Spleen (tissue), 11 donors: ENCODE data around the gene CFAP77. TPM values are rescaled to one million over a fixed set of nuclear protein-coding genes. Genes with fewer than 3 reads are reported as not detected.
"Not testable (repeated sequence)": the region's sequence is repeated elsewhere in the genome, so short reads cannot be mapped to it uniquely, and the experiment has no call there.

Experiments used
- DNase-seq: peaks from one replicate; pipeline ENCODE4 v3.0.0-alpha.2; 2020
- H3K27ac ChIP-seq, 8 donors: fragments of 200-600 bp; sonication (generic) in 7 of 8; 1 replicate in 4 of 8; 2 replicates in 4 of 8; pipeline versions ENCODE4 v1.5.0 to v1.8.0; 2016 to 2021; ENCODE audit warnings: inconsistent platforms in 4 of 8, mild to moderate bottlenecking in 4 of 8, moderate library complexity in 1 of 8
- H3K27me3 ChIP-seq, 7 donors: fragments of 200-600 bp; sonication (generic) in 6 of 7; replicated peaks in 1 of 7; 1 replicate in 4 of 7; 2 replicates in 3 of 7; pipeline versions ENCODE4 v1.5.0 to v1.8.0; 2016 to 2021; ENCODE audit warnings: inconsistent platforms in 3 of 7, mild to moderate bottlenecking in 1 of 7
- H3K36me3 ChIP-seq, 6 donors: fragments of 200-600 bp; sonication (generic) in 5 of 6; 1 replicate in 4 of 6; 2 replicates in 2 of 6; pipeline versions ENCODE4 v1.5.0 to v1.8.0; 2016 to 2021; ENCODE audit warnings: inconsistent platforms in 2 of 6
- H3K4me1 ChIP-seq, 6 donors: fragments of 200-600 bp; sonication (generic) in 5 of 6; 1 replicate in 3 of 6; 2 replicates in 3 of 6; pipeline versions ENCODE4 v1.5.0 to v1.8.0; 2016 to 2021; ENCODE audit warnings: inconsistent platforms in 3 of 6
- H3K4me3 ChIP-seq, 8 donors: fragments of 200-600 bp; sonication (generic) in 7 of 8; 1 replicate in 4 of 8; 2 replicates in 4 of 8; pipeline versions ENCODE4 v1.5.0 to v1.8.0; 2016 to 2021; ENCODE audit warnings: inconsistent platforms in 4 of 8, mild to moderate bottlenecking in 4 of 8, moderate library complexity in 2 of 8
- H3K9me3 ChIP-seq, 8 donors: fragments of 200-600 bp; sonication (generic) in 7 of 8; 1 replicate in 4 of 8; 2 replicates in 4 of 8; pipeline versions ENCODE4 v1.5.0 to v1.8.0; 2016 to 2021; ENCODE audit warnings: inconsistent platforms in 4 of 8
- CTCF ChIP-seq, 11 experiments: fragments of 200-600 bp in 7 of 11; fragments of 450-650 bp in 4 of 11; sonication (generic) in 4 of 11; IDR thresholded peaks in 8 of 11; conservative IDR thresholded peaks in 3 of 11; 1 replicate in 7 of 11; 2 replicates in 4 of 11; pipeline versions ENCODE4 v1.4.0 to v1.8.0; 2016 to 2021; ENCODE audit warnings: antibody characterized with exemption in 11 of 11, inconsistent platforms in 4 of 11, mild to moderate bottlenecking in 1 of 11
- POLR2A ChIP-seq, 3 donors: fragments of 450-650 bp; IDR thresholded peaks; one replicate each; pipeline ENCODE4 v1.5.1; 2017; ENCODE audit warnings: antibody characterized with exemption in 3 of 3, mild to moderate bottlenecking in 1 of 3
- POLR2AphosphoS5 ChIP-seq, 3 donors: sonication (generic); formaldehyde crosslinking; IDR thresholded peaks; one replicate each; pipeline ENCODE4 v1.5.1; 2017; ENCODE audit warnings: antibody characterized with exemption in 3 of 3
- WGBS, 5 donors: extraction: QIAGEN DNeasy Blood & Tissue Kit in 3 of 5; methylation state at CpG; one replicate each; pipeline versions ENCODE4 v1.1.5 to v1.1.7; 2013 to 2018; 5-methylcytosine and 5-hydroxymethylcytosine counted together
- intact Hi-C: fragments of 100-400 bp; cut with DNase I; formaldehyde crosslinking; loops from one replicate; pipeline ENCODE4 v1.15.0; 2023; ENCODE audit warnings: low total_unique reads
- polyA plus RNA-seq, 3 donors: library from polyadenylated mRNA; stranded (reverse); fragments of 200-250 nt; gene quantifications; one replicate each; pipeline ENCODE4 v1.2.1, GENCODE V29; 2013
- total RNA-seq, 7 donors: library from RNA; depleted of rRNA in 3 of 7; stranded (reverse); fragments of >200 nt in 3 of 7; fragmentation: NEBNext Ultra II Directional in 4 of 7; extraction: Animal tissue kit (Norgen Biotek cat#: 25700) in 4 of 7; gene quantifications; one replicate each; pipeline versions ENCODE4 v1.1.0 to v1.2.1, GENCODE V29; 2016 to 2021
- donor health status: healthy with polysubstance abuse.
- donor health status: DM: no; HTN: no; CAD: no; lungs with moderate emphysema.
- donor health status: DM: no; HTN: no; CAD: no.
- donor health status: Bipolar disorder and iron deficiency.
- donor health status: healthy.
- donor health status: DM: no; HTN: no; CAD: no.
- donor health status: DM: yes; HTN: yes; CAD: no.

CFAP77 gene
- total and polyA plus RNA-seq, 10 donors, result 0.06 TPM; not detected in 9

- Histone ChIP-seq H3K9me3 (no peaks in the 10 kb centered on the region), H3K4me3 (peak overlapping the region in 2 of 8 donors; percentile 0 to 50), H3K4me1 (peaks cover 13 to 57% (median 28%) of the 10 kb centered on the region in 6 donors), H3K36me3 (peaks cover 0 to 30% (median 18%) of the 10 kb centered on the region in 6 donors), H3K27me3 (no peaks in the 10 kb centered on the region), H3K27ac (peak overlapping the region; percentile 54 to 87 (median 76))
- 45 to 51% (median 48%) methylated on average over 14 of the region's 14 CpGs for WGBS, 5 donors
- DNase-seq, result peak; percentile 81
- TF ChIP-seq POLR2AphosphoS5 (IDR thresholded peaks at IDR 0.05) (peak in 2 of 3 donors; percentile 70 to 83), CTCF (IDR thresholded peaks at IDR 0.05 in 8 of 11, conservative IDR thresholded peaks at IDR 0.05 in 3 of 11) (no peak), POLR2A (IDR thresholded peaks at IDR 0.05) (peak in 1 of 3 donors; percentile 10)
- intact Hi-C loops, result no loop called here
Measured at GRCh38 chr9:132372177-132373095, 37.6 kb upstream of the CFAP77 start.

- H3K9me3 ChIP-seq, H3K27ac ChIP-seq, intact Hi-C loops, H3K4me3 ChIP-seq, H3K27me3 ChIP-seq, DNase-seq: not testable (repeated sequence)
- H3K36me3 ChIP-seq, result peaks cover 0 to 83% (median 32%) of the 10 kb centered on the region in 6 donors
- 83 to 98% (median 94%) methylated on average over 2 of the region's 2 CpGs for WGBS, 5 donors
- peaks cover 22 to 52% (median 33%) of the 10 kb centered on the region in 6 donors for H3K4me1 ChIP-seq
Measured at GRCh38 chr9:132377769-132378168, 32.2 kb upstream of the CFAP77 start.

GRCh38 chr9:132378416-132378815 is 31.6 kb upstream of the CFAP77 start:
- intact Hi-C loops, DNase-seq, H3K27me3 ChIP-seq, H3K9me3 ChIP-seq, H3K27ac ChIP-seq, H3K4me3 ChIP-seq: not testable (repeated sequence)
- Histone ChIP-seq H3K4me1 (peaks cover 16 to 52% (median 33%) of the 10 kb centered on the region in 6 donors), H3K36me3 (peaks cover 0 to 87% (median 32%) of the 10 kb centered on the region in 6 donors)
- 93 to 100% (median 97%) methylated on average over 3 of the region's 3 CpGs for WGBS, 5 donors

- peak; percentile 77 for DNase-seq
- Histone ChIP-seq H3K4me1 (peaks cover 10 to 64% (median 34%) of the 10 kb centered on the region in 6 donors), H3K27me3 (no peaks in the 10 kb centered on the region), H3K9me3 (no peaks in the 10 kb centered on the region), H3K27ac (peak overlapping the region; percentile 44 to 90 (median 82)), H3K4me3 (peak overlapping the region in 1 of 8 donors; percentile 44), H3K36me3 (peaks cover 0 to 97% (median 40%) of the 10 kb centered on the region in 6 donors)
- WGBS, 5 donors, result 39 to 69% (median 54%) methylated on average over 9 of the region's 9 CpGs
- TF ChIP-seq POLR2AphosphoS5 (IDR thresholded peaks at IDR 0.05) (peak in 2 of 3 donors; percentile 65 to 66), POLR2A (IDR thresholded peaks at IDR 0.05) (peak in 1 of 3 donors; percentile 31), CTCF (IDR thresholded peaks at IDR 0.05 in 8 of 11, conservative IDR thresholded peaks at IDR 0.05 in 3 of 11) (no peak)
- intact Hi-C loops, result loop anchor here (2.0 kb wide), 1 partner anchor 57 kb away; no protein-coding TSS in a partner anchor
Measured at GRCh38 chr9:132381966-132382541, 28.0 kb upstream of the CFAP77 start.
